ENCODE data around the gene ETV4. TPM values are rescaled to one million over a fixed set of nuclear protein-coding genes. Genes with fewer than 3 reads are reported as not detected.

Gene ETV4
- total and polyA plus RNA-seq, 2 of the 13 experiments (the other 11 are each of a cell fraction or from before 2014, with no cell fraction given), result 128 to 330 TPM

DNA sequence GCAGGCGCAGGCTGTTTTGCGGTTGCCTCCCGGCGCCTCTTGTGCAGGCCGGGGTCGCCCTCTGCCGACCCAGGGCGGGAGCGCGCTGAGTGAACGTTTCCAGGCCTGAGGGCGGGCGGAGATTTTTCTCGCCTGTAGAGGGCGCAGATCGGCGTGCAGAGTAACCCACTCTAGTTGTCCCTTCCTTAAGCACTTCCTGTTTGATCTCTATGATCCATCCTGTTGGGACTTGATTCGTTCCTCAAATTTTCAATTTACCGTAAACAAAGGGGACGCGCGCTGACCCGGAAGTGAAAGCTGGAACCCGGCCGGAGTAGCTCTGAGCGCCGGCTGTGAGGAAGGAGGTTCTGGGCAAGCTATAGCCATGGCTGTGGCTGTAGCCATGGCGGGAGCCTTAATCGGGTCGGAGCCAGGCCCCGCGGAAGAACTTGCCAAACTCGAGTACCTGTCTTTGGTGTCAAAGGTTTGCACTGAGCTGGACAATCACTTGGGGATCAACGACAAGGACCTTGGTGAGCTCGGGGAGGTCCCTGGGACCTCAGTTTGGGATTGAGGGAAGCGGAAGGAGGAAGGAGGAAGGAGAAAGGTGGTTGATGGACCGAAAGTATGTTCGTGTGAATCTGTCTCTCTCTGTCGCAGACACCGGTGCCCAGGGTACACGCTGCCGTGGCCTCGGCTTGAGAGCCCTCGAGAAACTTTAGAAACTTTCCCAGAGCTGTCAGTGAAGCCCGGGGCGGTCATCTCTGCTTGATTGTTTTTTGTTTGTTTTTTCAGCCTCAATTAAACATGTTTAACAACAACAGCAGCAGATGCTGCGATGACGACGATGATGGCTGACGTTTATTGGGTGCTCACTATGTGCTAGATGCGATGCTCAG, 62.2 kb downstream of the ETV4 start, which contains the start of gene DHX8 (continued):
- TF ChIP-seq, protein P1, sequence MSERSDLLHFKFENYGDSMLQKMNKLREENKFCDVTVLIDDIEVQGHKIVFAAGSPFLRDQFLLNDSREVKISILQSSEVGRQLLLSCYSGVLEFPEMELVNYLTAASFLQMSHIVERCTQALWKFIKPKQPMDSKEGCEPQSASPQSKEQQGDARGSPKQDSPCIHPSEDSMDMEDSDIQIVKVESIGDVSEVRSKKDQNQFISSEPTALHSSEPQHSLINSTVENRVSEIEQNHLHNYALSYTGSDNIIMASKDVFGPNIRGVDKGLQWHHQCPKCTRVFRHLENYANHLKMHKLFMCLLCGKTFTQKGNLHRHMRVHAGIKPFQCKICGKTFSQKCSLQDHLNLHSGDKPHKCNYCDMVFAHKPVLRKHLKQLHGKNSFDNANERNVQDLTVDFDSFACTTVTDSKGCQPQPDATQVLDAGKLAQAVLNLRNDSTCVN (CRISPR knock-in tag; IDR thresholded peaks at IDR 0.05; ENCODE audit: borderline replicate concordance), result no peak
- peak; percentile 67 for TF ChIP-seq RARA (CRISPR knock-in tag; IDR thresholded peaks at IDR 0.05)
- TF ChIP-seq, protein P2, sequence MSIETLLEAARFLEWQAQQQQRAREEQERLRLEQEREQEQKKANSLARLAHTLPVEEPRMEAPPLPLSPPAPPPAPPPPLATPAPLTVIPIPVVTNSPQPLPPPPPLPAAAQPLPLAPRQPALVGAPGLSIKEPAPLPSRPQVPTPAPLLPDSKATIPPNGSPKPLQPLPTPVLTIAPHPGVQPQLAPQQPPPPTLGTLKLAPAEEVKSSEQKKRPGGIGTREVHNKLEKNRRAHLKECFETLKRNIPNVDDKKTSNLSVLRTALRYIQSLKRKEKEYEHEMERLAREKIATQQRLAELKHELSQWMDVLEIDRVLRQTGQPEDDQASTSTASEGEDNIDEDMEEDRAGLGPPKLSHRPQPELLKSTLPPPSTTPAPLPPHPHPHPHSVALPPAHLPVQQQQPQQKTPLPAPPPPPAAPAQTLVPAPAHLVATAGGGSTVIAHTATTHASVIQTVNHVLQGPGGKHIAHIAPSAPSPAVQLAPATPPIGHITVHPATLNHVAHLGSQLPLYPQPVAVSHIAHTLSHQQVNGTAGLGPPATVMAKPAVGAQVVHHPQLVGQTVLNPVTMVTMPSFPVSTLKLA (IDR thresholded peaks at IDR 0.05), result peak; percentile 77
- TF ChIP-seq NFE2 (CRISPR knock-in tag; IDR thresholded peaks at IDR 0.05), result no peak
- TF ChIP-seq, protein P3, sequence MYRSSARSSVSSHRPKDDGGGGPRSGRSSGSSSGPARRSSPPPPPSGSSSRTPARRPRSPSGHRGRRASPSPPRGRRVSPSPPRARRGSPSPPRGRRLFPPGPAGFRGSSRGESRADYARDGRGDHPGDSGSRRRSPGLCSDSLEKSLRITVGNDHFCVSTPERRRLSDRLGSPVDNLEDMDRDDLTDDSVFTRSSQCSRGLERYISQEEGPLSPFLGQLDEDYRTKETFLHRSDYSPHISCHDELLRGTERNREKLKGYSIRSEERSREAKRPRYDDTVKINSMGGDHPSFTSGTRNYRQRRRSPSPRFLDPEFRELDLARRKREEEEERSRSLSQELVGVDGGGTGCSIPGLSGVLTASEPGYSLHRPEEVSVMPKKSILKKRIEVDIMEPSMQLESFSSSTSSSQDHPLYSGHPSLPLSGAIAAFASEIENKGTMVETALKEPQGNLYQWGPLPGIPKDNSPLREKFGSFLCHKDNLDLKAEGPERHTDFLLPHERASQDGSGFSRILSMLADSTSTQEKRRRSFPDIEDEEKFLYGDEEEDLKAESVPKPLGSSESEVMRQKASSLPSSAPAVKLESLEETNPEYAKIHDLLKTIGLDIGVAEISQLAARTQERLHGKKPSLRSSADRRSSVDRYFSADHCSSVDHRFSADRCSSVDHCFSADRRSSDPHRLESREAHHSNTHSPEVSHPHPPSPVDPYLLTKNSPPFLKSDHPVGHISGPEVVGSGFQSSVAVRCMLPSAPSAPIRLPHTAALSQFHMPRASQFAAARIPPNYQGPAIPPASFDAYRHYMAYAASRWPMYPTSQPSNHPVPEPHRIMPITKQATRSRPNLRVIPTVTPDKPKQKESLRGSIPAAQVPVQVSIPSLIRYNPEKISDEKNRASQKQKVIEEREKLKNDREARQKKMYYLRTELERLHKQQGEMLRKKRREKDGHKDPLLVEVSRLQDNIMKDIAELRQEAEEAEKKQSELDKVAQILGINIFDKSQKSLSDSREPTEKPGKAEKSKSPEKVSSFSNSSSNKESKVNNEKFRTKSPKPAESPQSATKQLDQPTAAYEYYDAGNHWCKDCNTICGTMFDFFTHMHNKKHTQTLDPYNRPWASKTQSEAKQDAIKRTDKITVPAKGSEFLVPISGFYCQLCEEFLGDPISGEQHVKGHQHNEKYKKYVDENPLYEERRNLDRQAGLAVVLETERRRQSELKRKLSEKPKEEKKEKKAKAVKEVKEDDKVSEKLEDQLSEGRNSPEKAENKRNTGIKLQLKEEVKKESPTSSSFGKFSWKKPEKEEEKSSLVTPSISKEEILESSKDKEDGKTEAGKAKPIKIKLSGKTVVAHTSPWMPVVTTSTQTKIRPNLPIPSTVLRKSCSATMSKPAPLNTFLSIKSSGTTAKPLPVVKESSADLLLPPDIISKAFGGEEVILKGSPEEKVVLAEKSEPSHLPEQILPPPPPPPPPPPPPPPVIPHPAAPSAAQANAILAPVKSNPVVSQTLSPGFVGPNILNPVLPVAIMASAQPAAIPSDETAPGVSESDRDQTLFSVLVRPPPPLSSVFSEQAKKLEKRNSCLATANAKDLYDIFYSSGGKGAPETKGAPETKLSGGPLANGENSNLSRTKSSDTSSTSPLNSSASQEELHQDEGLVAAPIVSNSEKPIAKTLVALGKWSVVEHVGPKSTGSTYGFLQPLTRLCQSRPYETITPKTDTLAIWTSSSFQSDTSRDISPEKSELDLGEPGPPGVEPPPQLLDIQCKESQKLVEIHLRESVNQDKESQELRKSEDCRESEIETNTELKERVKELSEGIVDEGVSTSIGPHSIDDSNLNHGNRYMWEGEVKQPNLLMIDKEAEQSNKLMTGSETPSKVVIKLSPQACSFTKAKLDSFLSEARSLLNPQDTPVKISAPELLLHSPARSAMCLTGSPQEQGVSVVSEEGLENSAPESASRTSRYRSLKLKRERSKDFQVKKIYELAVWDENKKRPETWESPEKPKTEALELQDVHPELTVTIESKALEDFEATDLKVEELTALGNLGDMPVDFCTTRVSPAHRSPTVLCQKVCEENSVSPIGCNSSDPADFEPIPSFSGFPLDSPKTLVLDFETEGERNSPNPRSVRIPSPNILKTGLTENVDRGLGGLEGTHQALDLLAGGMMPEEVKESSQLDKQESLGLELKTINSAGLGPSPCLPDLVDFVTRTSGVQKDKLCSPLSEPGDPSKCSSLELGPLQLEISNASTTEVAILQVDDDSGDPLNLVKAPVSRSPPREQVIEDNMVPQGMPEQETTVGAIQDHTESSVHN (CRISPR knock-in tag; IDR thresholded peaks at IDR 0.05), result peak; percentile 86; the same call in 1 of the 2 replicates
- TF ChIP-seq, protein P4, sequence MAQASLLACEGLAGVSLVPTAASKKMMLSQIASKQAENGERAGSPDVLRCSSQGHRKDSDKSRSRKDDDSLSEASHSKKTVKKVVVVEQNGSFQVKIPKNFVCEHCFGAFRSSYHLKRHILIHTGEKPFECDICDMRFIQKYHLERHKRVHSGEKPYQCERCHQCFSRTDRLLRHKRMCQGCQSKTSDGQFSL (CRISPR knock-in tag; IDR thresholded peaks at IDR 0.05), result peak; percentile 84
- peak; percentile 38; the same call in 1 of the 2 replicates for TF ChIP-seq TCF7 (IDR thresholded peaks at IDR 0.05; ENCODE audit: low read depth)
- TF ChIP-seq KAT8 (CRISPR knock-in tag; IDR thresholded peaks at IDR 0.05), result peak; percentile 100
- TF ChIP-seq ZMYM3 (CRISPR knock-in tag; IDR thresholded peaks at IDR 0.05), result peak; percentile 76
- no peak for TF ChIP-seq MTF1 (CRISPR knock-in tag; IDR thresholded peaks at IDR 0.05)
- TF ChIP-seq ZNF24 (IDR thresholded peaks at IDR 0.05), result peak; percentile 49; the same call in 1 of the 2 replicates
- TF ChIP-seq U2AF2 (IDR thresholded peaks at IDR 0.05; ENCODE audit: low read depth, low read length), result no peak
- TF ChIP-seq ZNF10 (CRISPR knock-in tag; IDR thresholded peaks at IDR 0.05; ENCODE audit: borderline replicate concordance, low read depth), result no peak
- no peak for TF ChIP-seq THYN1 (CRISPR knock-in tag; IDR thresholded peaks at IDR 0.05; ENCODE audit: borderline replicate concordance, low read depth)
- no peak for TF ChIP-seq FOXA1 (IDR thresholded peaks at IDR 0.05)
- peak; percentile 81 for TF ChIP-seq FOXA1 (CRISPR knock-in tag; IDR thresholded peaks at IDR 0.05)
- TF ChIP-seq, protein P5, sequence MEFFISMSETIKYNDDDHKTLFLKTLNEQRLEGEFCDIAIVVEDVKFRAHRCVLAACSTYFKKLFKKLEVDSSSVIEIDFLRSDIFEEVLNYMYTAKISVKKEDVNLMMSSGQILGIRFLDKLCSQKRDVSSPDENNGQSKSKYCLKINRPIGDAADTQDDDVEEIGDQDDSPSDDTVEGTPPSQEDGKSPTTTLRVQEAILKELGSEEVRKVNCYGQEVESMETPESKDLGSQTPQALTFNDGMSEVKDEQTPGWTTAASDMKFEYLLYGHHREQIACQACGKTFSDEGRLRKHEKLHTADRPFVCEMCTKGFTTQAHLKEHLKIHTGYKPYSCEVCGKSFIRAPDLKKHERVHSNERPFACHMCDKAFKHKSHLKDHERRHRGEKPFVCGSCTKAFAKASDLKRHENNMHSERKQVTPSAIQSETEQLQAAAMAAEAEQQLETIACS (CRISPR knock-in tag; IDR thresholded peaks at IDR 0.05), result 0 out of 2 replicates have a peak, but pooled peaks have one; percentile 65
